T-helper 1 cell treated with Interleukin-12 subunit alpha and Interleukin-12 subunit beta and Interleukin-4 antibody, amounts not matched to agents 30 μg/mL and 1 μg/mL, for 36 hours (primary cell): ENCODE results near the gene EXOC3.
"Not testable (repeated sequence)": the region's sequence is repeated elsewhere in the genome, so short reads cannot be mapped to it uniquely, and the experiment has no call there.

ENCODE experiments used
- H3K27ac Mint-ChIP-seq: one replicate; pipeline ENCODE4 v1.8.0; 2021; ENCODE audit warnings: mild to moderate bottlenecking, mixed read lengths
- H3K27me3 Mint-ChIP-seq: one replicate; pipeline ENCODE4 v1.8.0; 2021; ENCODE audit warnings: low read depth, mixed read lengths
- H3K36me3 Mint-ChIP-seq: one replicate; pipeline ENCODE4 v1.8.0; 2021; ENCODE audit warnings: low read depth, mixed read lengths
- H3K4me1 Mint-ChIP-seq: one replicate; pipeline ENCODE4 v1.8.0; 2021; ENCODE audit warnings: low read depth, mixed read lengths
- H3K4me3 Mint-ChIP-seq: one replicate; pipeline ENCODE4 v1.8.0; 2021; ENCODE audit warnings: mild to moderate bottlenecking, moderate library complexity, mixed read lengths
- H3K9me3 Mint-ChIP-seq: one replicate; pipeline ENCODE4 v1.8.0; 2021; ENCODE audit warnings: mixed read lengths

The EXOC3 gene

GRCh38 chr5:402219-402614 lies 40.8 kb upstream of the EXOC3 start:
- H3K4me3 Mint-ChIP-seq, H3K9me3 Mint-ChIP-seq, H3K27me3 Mint-ChIP-seq, H3K27ac Mint-ChIP-seq: not testable (repeated sequence)
- peaks cover 16% of the 10 kb centered on the region for H3K36me3 Mint-ChIP-seq
- peaks cover 18% of the 10 kb centered on the region for H3K4me1 Mint-ChIP-seq

GRCh38 chr5:402615-403359 lies 40.2 kb upstream of the EXOC3 start:
- no peak overlapping the region for H3K27ac Mint-ChIP-seq
- peaks cover 19% of the 10 kb centered on the region for H3K4me1 Mint-ChIP-seq
- H3K9me3 Mint-ChIP-seq, result no peaks in the 10 kb centered on the region
- no peak overlapping the region for H3K4me3 Mint-ChIP-seq
- no peaks in the 10 kb centered on the region for H3K27me3 Mint-ChIP-seq
- peaks cover 16% of the 10 kb centered on the region for H3K36me3 Mint-ChIP-seq

GRCh38 chr5:403995-404394 lies 39.0 kb upstream of the EXOC3 start:
- Mint-ChIP-seq H3K27ac (no peak overlapping the region), H3K4me3 (no peak overlapping the region), H3K27me3 (no peaks in the 10 kb centered on the region), H3K9me3 (no peaks in the 10 kb centered on the region), H3K36me3 (peaks cover 16% of the 10 kb centered on the region), H3K4me1 (peaks cover 15% of the 10 kb centered on the region)

GRCh38 chr5:404666-405241 lies 38.2 kb upstream of the EXOC3 start:
- no peaks in the 10 kb centered on the region for H3K9me3 Mint-ChIP-seq

GRCh38 chr5:405421-405820 lies 37.6 kb upstream of the EXOC3 start:
- Mint-ChIP-seq H3K27me3 (no peaks in the 10 kb centered on the region), H3K4me3 (no peak overlapping the region), H3K4me1 (peaks cover 6% of the 10 kb centered on the region), H3K36me3 (peaks cover 15% of the 10 kb centered on the region), H3K27ac (no peak overlapping the region), H3K9me3 (no peaks in the 10 kb centered on the region)

More at GRCh38 chr5:404666-405241, 38.2 kb upstream of the EXOC3 start:
- peaks cover 16% of the 10 kb centered on the region for H3K36me3 Mint-ChIP-seq
- H3K27me3 Mint-ChIP-seq, result no peaks in the 10 kb centered on the region
- no peak overlapping the region for H3K4me3 Mint-ChIP-seq
- H3K27ac Mint-ChIP-seq, result no peak overlapping the region
- peaks cover 13% of the 10 kb centered on the region for H3K4me1 Mint-ChIP-seq

GRCh38 chr5:406041-406440 lies 36.9 kb upstream of the EXOC3 start:
- H3K4me3 Mint-ChIP-seq, result no peak overlapping the region
- no peak overlapping the region for H3K27ac Mint-ChIP-seq
- no peaks in the 10 kb centered on the region for H3K27me3 Mint-ChIP-seq
- no peaks in the 10 kb centered on the region for H3K9me3 Mint-ChIP-seq
- H3K36me3 Mint-ChIP-seq, result peaks cover 13% of the 10 kb centered on the region
- peaks cover 5% of the 10 kb centered on the region for H3K4me1 Mint-ChIP-seq

- H3K9me3 Mint-ChIP-seq, result no peaks in the 10 kb centered on the region
- no peak overlapping the region for H3K27ac Mint-ChIP-seq
- H3K4me1 Mint-ChIP-seq, result peaks cover 8% of the 10 kb centered on the region
- no peak overlapping the region for H3K4me3 Mint-ChIP-seq
- H3K27me3 Mint-ChIP-seq, result no peaks in the 10 kb centered on the region
- peaks cover 11% of the 10 kb centered on the region for H3K36me3 Mint-ChIP-seq
Measured at GRCh38 chr5:407051-407450, 35.9 kb upstream of the EXOC3 start.

GRCh38 chr5:407801-408268 lies 35.1 kb upstream of the EXOC3 start:
- Mint-ChIP-seq H3K4me3 (no peak overlapping the region), H3K27me3 (no peaks in the 10 kb centered on the region), H3K36me3 (peaks cover 10% of the 10 kb centered on the region)

GRCh38 chr5:410911-411517 lies 32.0 kb upstream of the EXOC3 start:
- H3K27ac Mint-ChIP-seq, result no peak overlapping the region
- H3K4me3 Mint-ChIP-seq, result no peak overlapping the region
- peaks cover 3% of the 10 kb centered on the region for H3K36me3 Mint-ChIP-seq
- no peaks in the 10 kb centered on the region for H3K9me3 Mint-ChIP-seq
- H3K4me1 Mint-ChIP-seq, result peaks cover 10% of the 10 kb centered on the region
- no peaks in the 10 kb centered on the region for H3K27me3 Mint-ChIP-seq

More at GRCh38 chr5:407801-408268, 35.1 kb upstream of the EXOC3 start:
- no peak overlapping the region for H3K27ac Mint-ChIP-seq
- no peaks in the 10 kb centered on the region for H3K9me3 Mint-ChIP-seq
- H3K4me1 Mint-ChIP-seq, result peaks cover 8% of the 10 kb centered on the region

GRCh38 chr5:411728-412127 lies 31.2 kb upstream of the EXOC3 start:
- H3K9me3 Mint-ChIP-seq, result no peaks in the 10 kb centered on the region
- peaks cover 3% of the 10 kb centered on the region for H3K36me3 Mint-ChIP-seq
- no peak overlapping the region for H3K27ac Mint-ChIP-seq

GRCh38 chr5:414991-415927 lies 27.7 kb upstream of the EXOC3 start:
- not testable (repeated sequence) for H3K27me3 Mint-ChIP-seq, H3K36me3 Mint-ChIP-seq, H3K9me3 Mint-ChIP-seq, H3K27ac Mint-ChIP-seq, H3K4me1 Mint-ChIP-seq, H3K4me3 Mint-ChIP-seq

More at GRCh38 chr5:411728-412127, 31.2 kb upstream of the EXOC3 start:
- Mint-ChIP-seq H3K4me1 (peaks cover 10% of the 10 kb centered on the region), H3K27me3 (no peaks in the 10 kb centered on the region), H3K4me3 (no peak overlapping the region)

GRCh38 chr5:415928-416635 lies 26.9 kb upstream of the EXOC3 start:
- H3K9me3 Mint-ChIP-seq, result no peaks in the 10 kb centered on the region
- H3K27ac Mint-ChIP-seq, result no peak overlapping the region
- H3K27me3 Mint-ChIP-seq, result no peaks in the 10 kb centered on the region
- H3K4me3 Mint-ChIP-seq, result no peak overlapping the region
- H3K36me3 Mint-ChIP-seq, result peaks cover 2% of the 10 kb centered on the region
- H3K4me1 Mint-ChIP-seq, result peaks cover 7% of the 10 kb centered on the region

- Mint-ChIP-seq H3K36me3 (no peaks in the 10 kb centered on the region), H3K27me3 (no peaks in the 10 kb centered on the region), H3K4me3 (no peak overlapping the region), H3K9me3 (no peaks in the 10 kb centered on the region), H3K27ac (no peak overlapping the region), H3K4me1 (peaks cover 5% of the 10 kb centered on the region)
Measured at GRCh38 chr5:416636-416960, 26.4 kb upstream of the EXOC3 start.
